HG03095 (cell line): ENCODE results near the gene FAM72B.
"Not testable (repeated sequence)": the region's sequence is repeated elsewhere in the genome, so short reads cannot be mapped to it uniquely, and the experiment has no call there.

Experiments used
- ATAC-seq: cut with Tn5 transposase; IDR thresholded peaks from one replicate; pipeline ENCODE4 v1.9.1; 2021; ENCODE audit warnings: moderate library complexity; ENCODE audit not compliant: unreplicated experiment

FAM72B gene

GRCh38 chr1:121200985-121201981, 17.1 kb upstream of the FAM72B start:
- not testable (repeated sequence) for ATAC-seq

- not testable (repeated sequence) for ATAC-seq
These were observed 16.1 kb upstream of the FAM72B start for GRCh38 chr1:121200232-121200631.

- not testable (repeated sequence) for ATAC-seq
These were observed 15.6 kb upstream of the FAM72B start for GRCh38 chr1:121199763-121200162.

GRCh38 chr1:121197095-121197882, 13.1 kb upstream of the FAM72B start:
- ATAC-seq: not testable (repeated sequence)

GRCh38 chr1:121192512-121192911, 8.4 kb upstream of the FAM72B start:
- not testable (repeated sequence) for ATAC-seq

- not testable (repeated sequence) for ATAC-seq
These were observed 3.8 kb upstream of the FAM72B start for GRCh38 chr1:121187914-121188313.

GRCh38 chr1:121186191-121186590, 2.1 kb upstream of the FAM72B start:
- not testable (repeated sequence) for ATAC-seq

- ATAC-seq: peak; percentile 4
These were observed 1.1 kb upstream of the FAM72B start for GRCh38 chr1:121185140-121185708.

- ATAC-seq: not testable (repeated sequence)
These were observed 273 bp downstream of the FAM72B start for GRCh38 chr1:121183867-121184266.

- ATAC-seq: not testable (repeated sequence)
These were observed 5.9 kb downstream of the FAM72B start for GRCh38 chr1:121178197-121178596.

GRCh38 chr1:121176649-121177048, 7.5 kb downstream of the FAM72B start:
- not testable (repeated sequence) for ATAC-seq

GRCh38 chr1:121168152-121168668, 15.9 kb downstream of the FAM72B start:
- ATAC-seq: not testable (repeated sequence)

- ATAC-seq: not testable (repeated sequence)
These were observed 16.9 kb downstream of the FAM72B start for GRCh38 chr1:121167225-121167738.

- not testable (repeated sequence) for ATAC-seq
These were observed 18.8 kb downstream of the FAM72B start for GRCh38 chr1:121165296-121165695.

- not testable (repeated sequence) for ATAC-seq
These were observed 20.0 kb downstream of the FAM72B start for GRCh38 chr1:121163850-121164757.

GRCh38 chr1:121161199-121161901, 22.8 kb downstream of the FAM72B start:
- not testable (repeated sequence) for ATAC-seq

GRCh38 chr1:121160118-121160517, 24.0 kb downstream of the FAM72B start:
- ATAC-seq: not testable (repeated sequence)

- ATAC-seq: not testable (repeated sequence)
These were observed 26.5 kb downstream of the FAM72B start for GRCh38 chr1:121157609-121158008.
